Panc1 (cell line): ENCODE results near the gene JAZF1. TPM values are rescaled to one million over a fixed set of nuclear protein-coding genes. Genes with fewer than 3 reads are reported as not detected.

ENCODE experiments used
- ATAC-seq: fragments of 200-7000 bp; cut with Tn5 transposase; 2 replicates; pipeline ENCODE4 v1.9.1; 2020; ENCODE audit warnings: mild to moderate bottlenecking, moderate library complexity
- BruUV-seq: library from RNA; stranded (reverse); fragments of 400-500 nt; replicated peaks from 2 replicates; lab custom pipeline; 2021; lab: Mats Ljungman, UMichigan
- CTCF ChIA-PET: fragments of 300-600 bp; sonication (Branson Sonifier 250); formaldehyde crosslinking; loops from one replicate; lab custom pipeline; 2022; ENCODE audit warnings: antibody characterized with exemption; lab: Charles Lee
- POLR2A ChIA-PET: fragments of 300-600 bp; sonication (Branson Sonifier 250); formaldehyde crosslinking; loops from one replicate; lab custom pipeline; 2022; ENCODE audit warnings: antibody characterized with exemption; lab: Charles Lee
- DNase-seq: peaks from one replicate; pipeline ENCODE4 v3.0.0-alpha.2; 2010; ENCODE audit warnings: low read depth, low spot score
- H3K27ac ChIP-seq: 2 replicates; pipeline ENCODE4 v1.5.1; 2011; ENCODE audit warnings: mild to moderate bottlenecking, low read length, inconsistent platforms
- H3K27me3 ChIP-seq: fragments of 200-500 bp; sonication (Bioruptor generic); 2 replicates; pipeline ENCODE4 v1.6.0; 2014; ENCODE audit warnings: low read length, inconsistent platforms; ENCODE audit not compliant: control insufficient read depth, insufficient read depth
- H3K36me3 ChIP-seq: fragments of 200-500 bp; sonication (Bioruptor generic); 2 replicates; pipeline ENCODE4 v1.5.1; 2014; ENCODE audit warnings: inconsistent platforms, mild to moderate bottlenecking, low read length, moderate library complexity; ENCODE audit not compliant: control insufficient read depth, insufficient read depth
- H3K4me1 ChIP-seq: 2 replicates; pipeline ENCODE4 v1.5.1; 2011; ENCODE audit warnings: inconsistent platforms, mild to moderate bottlenecking, low read length, moderate library complexity; ENCODE audit not compliant: control insufficient read depth, insufficient read depth
- H3K4me3 ChIP-seq, 2 experiments: 2 replicates each; pipeline ENCODE4 v1.5.1; 2011 to 2012; ENCODE audit warnings: low read depth in 2 of 2, low read length in 2 of 2, mild to moderate bottlenecking in 2 of 2, inconsistent platforms in 1 of 2, moderate library complexity in 1 of 2
- H3K9me3 ChIP-seq: fragments of 200-500 bp; sonication (Bioruptor generic); 2 replicates; pipeline ENCODE4 v1.5.1; 2014; ENCODE audit warnings: low read depth, mild to moderate bottlenecking, inconsistent platforms, low read length, moderate library complexity; ENCODE audit not compliant: control insufficient read depth, insufficient read depth
- CTCF ChIP-seq: fragments of 450-650 bp; IDR thresholded peaks from 2 replicates; pipeline ENCODE4 v1.5.1; 2017; ENCODE audit warnings: mild to moderate bottlenecking
- POLR2AphosphoS5 ChIP-seq: IDR thresholded peaks from 2 replicates; pipeline ENCODE4 v1.6.1; 2012; ENCODE audit warnings: mild to moderate bottlenecking, low read depth, low read length, moderate library complexity
- REST ChIP-seq, 2 experiments: IDR thresholded peaks; 2 replicates each; pipeline ENCODE4 v1.6.1; 2011 to 2012; ENCODE audit warnings: low read depth in 2 of 2, control low read depth in 1 of 2, low read length in 1 of 2, mild to moderate bottlenecking in 1 of 2, moderate library complexity in 1 of 2; ENCODE audit not compliant: insufficient read depth in 1 of 2
- SIN3A ChIP-seq: IDR thresholded peaks from 2 replicates; pipeline ENCODE4 v1.6.1; 2012; ENCODE audit warnings: low read depth, mild to moderate bottlenecking, low read length, moderate library complexity, borderline replicate concordance; ENCODE audit not compliant: insufficient read depth
- TCF7L2 ChIP-seq: IDR thresholded peaks from 2 replicates; pipeline ENCODE4 v1.6.1; 2011; ENCODE audit warnings: mild to moderate bottlenecking, low read depth, low read length, inconsistent platforms
- in situ Hi-C: cut with HindIII; loops from 2 replicates; pipeline ENCODE4 v1.10.0; 2016; ENCODE audit warnings: low sequenced_read_pairs, low pct_unique_long_range_greater_than_20kb
- intact Hi-C: fragments of 100-400 bp; cut with micrococcal nuclease; formaldehyde crosslinking; loops from one replicate; pipeline ENCODE4 v1.10.0; 2022; ENCODE audit not compliant: unreplicated experiment
- total RNA-seq: library from RNA; stranded (reverse); gene quantifications from one replicate; pipeline ENCODE4 v1.2.1, GENCODE V29; 2021; ENCODE audit not compliant: unreplicated experiment

JAZF1 gene
- total RNA-seq, 1 experiment from 2014 or later = 8.8 TPM

- no peak overlapping the region for H3K4me3 ChIP-seq
- TF ChIP-seq SIN3A (no peak), REST (IDR thresholded peaks at IDR 0.05; ENCODE audit: insufficient read depth in 1 of 2, low read depth in 2 of 2, low read length in 1 of 2) (no peak), TCF7L2 (no peak), CTCF (no peak), POLR2AphosphoS5 (no peak)
- no peaks in the 10 kb centered on the region for H3K27me3 ChIP-seq
- peaks cover 7% of the 10 kb centered on the region; the same call in 1 of the 2 replicates for H3K4me1 ChIP-seq
- ChIA-PET POLR2A (no interaction called here), CTCF (no interaction called here)
- H3K27ac ChIP-seq = no peak overlapping the region
- no peaks in the 10 kb centered on the region for H3K9me3 ChIP-seq
- no peak for DNase-seq
- no TSS peak for BruUV-seq
- no peak for ATAC-seq
- H3K36me3 ChIP-seq = no peaks in the 10 kb centered on the region
- intact Hi-C loops (no loop called here), in situ Hi-C loops (no loop called here)
Observed at GRCh38 chr7:28168393-28169158, 12.0 kb downstream of the JAZF1 start.

- peaks cover 7% of the 10 kb centered on the region; the same call in 1 of the 2 replicates for H3K4me1 ChIP-seq
- DNase-seq (no peak), ATAC-seq (no peak)
- POLR2A ChIA-PET = interaction anchor here (0.6 kb wide), 1 partner anchor 73 kb away, joined by 3 read pairs; no protein-coding TSS in a partner anchor
- in situ Hi-C loops (no loop called here), intact Hi-C loops (no loop called here)
- H3K9me3 ChIP-seq = no peaks in the 10 kb centered on the region
- CTCF ChIA-PET = no interaction called here
- H3K36me3 ChIP-seq = no peaks in the 10 kb centered on the region
- no peak overlapping the region for H3K27ac ChIP-seq
- no peak for TF ChIP-seq TCF7L2
- no peak for TF ChIP-seq SIN3A
- TF ChIP-seq POLR2AphosphoS5 = no peak
- TF ChIP-seq CTCF = no peak
- no peak for TF ChIP-seq REST (IDR thresholded peaks at IDR 0.05; ENCODE audit: insufficient read depth in 1 of 2, low read depth in 2 of 2, low read length in 1 of 2)
- no peak overlapping the region for H3K4me3 ChIP-seq
- BruUV-seq = no TSS peak
- no peaks in the 10 kb centered on the region for H3K27me3 ChIP-seq
Observed at GRCh38 chr7:28166982-28167715, 13.4 kb downstream of the JAZF1 start.
